Parathyroid adenoma (tissue), 2 donors: ENCODE data around the gene RBM39.
"Not testable (repeated sequence)": the region's sequence is repeated elsewhere in the genome, so short reads cannot be mapped to it uniquely, and the experiment has no call there.

Experiments used
- H2AFZ ChIP-seq: fragments of 300-600 bp; sonication (generic); one replicate; pipeline ENCODE4 v1.7.0; 2017; ENCODE audit warnings: antibody characterized with exemption, mild to moderate bottlenecking
- H3K27ac ChIP-seq: fragments of 300-600 bp; sonication (generic); one replicate; pipeline ENCODE4 v1.7.0; 2017
- H3K27me3 ChIP-seq: fragments of 300-600 bp; sonication (generic); one replicate; pipeline ENCODE4 v1.7.0; 2017; ENCODE audit warnings: low read length; ENCODE audit not compliant: control insufficient read depth, insufficient read depth
- H3K36me3 ChIP-seq: fragments of 300-600 bp; sonication (generic); one replicate; pipeline ENCODE4 v1.7.0; 2017; ENCODE audit warnings: low read length; ENCODE audit not compliant: control insufficient read depth, insufficient read depth
- H3K4me1 ChIP-seq: fragments of 300-600 bp; sonication (generic); one replicate; pipeline ENCODE4 v1.7.0; 2017; ENCODE audit warnings: control low read depth
- H3K4me2 ChIP-seq: fragments of 300-600 bp; sonication (generic); one replicate; pipeline ENCODE4 v1.7.0; 2017; ENCODE audit warnings: low read length
- H3K4me3 ChIP-seq: fragments of 300-600 bp; sonication (generic); one replicate; pipeline ENCODE4 v1.7.0; 2017; ENCODE audit warnings: low read depth, low read length
- H3K79me2 ChIP-seq: fragments of 300-600 bp; sonication (generic); one replicate; pipeline ENCODE4 v1.7.0; 2017; ENCODE audit warnings: control low read depth
- H3K9ac ChIP-seq: fragments of 300-600 bp; sonication (generic); one replicate; pipeline ENCODE4 v1.7.0; 2017; ENCODE audit warnings: mild to moderate bottlenecking
- H3K9me3 ChIP-seq: fragments of 300-600 bp; sonication (generic); one replicate; pipeline ENCODE4 v1.7.0; 2017; ENCODE audit warnings: low read length; ENCODE audit not compliant: control insufficient read depth
- TF ChIP-seq, protein P1 (sequence below): fragments of 300-600 bp; sonication (generic); IDR thresholded peaks from one replicate; pipeline ENCODE4 v1.7.0; 2017; ENCODE audit warnings: antibody characterized with exemption, mild to moderate bottlenecking
- donor health status: primary hyperparathyroidism.

The RBM39 gene

DNA sequence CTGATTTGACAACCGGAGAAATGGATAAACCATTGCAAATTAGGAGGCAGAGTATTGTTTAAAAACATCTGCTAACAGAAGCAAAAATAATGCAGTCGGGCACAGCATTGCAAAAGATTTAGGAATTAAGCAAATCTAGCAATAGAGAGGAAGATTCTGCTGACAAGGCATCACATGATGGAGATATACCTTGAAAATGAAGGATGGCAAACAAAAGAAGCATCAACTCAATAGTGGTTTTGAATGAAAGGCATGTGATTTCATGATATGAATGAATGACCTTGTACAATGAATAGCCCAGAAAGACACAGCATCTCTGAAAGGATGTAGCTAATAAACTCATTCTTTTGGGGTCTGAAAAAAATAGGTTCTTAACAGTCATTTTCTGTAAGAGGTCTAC, 8.6 kb upstream of the RBM39 start:
- TF ChIP-seq, protein P1, sequence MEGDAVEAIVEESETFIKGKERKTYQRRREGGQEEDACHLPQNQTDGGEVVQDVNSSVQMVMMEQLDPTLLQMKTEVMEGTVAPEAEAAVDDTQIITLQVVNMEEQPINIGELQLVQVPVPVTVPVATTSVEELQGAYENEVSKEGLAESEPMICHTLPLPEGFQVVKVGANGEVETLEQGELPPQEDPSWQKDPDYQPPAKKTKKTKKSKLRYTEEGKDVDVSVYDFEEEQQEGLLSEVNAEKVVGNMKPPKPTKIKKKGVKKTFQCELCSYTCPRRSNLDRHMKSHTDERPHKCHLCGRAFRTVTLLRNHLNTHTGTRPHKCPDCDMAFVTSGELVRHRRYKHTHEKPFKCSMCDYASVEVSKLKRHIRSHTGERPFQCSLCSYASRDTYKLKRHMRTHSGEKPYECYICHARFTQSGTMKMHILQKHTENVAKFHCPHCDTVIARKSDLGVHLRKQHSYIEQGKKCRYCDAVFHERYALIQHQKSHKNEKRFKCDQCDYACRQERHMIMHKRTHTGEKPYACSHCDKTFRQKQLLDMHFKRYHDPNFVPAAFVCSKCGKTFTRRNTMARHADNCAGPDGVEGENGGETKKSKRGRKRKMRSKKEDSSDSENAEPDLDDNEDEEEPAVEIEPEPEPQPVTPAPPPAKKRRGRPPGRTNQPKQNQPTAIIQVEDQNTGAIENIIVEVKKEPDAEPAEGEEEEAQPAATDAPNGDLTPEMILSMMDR, result no peak
- no peaks in the 10 kb centered on the region for H3K36me3 ChIP-seq
- no peaks in the 10 kb centered on the region for H3K4me1 ChIP-seq
- no peak overlapping the region for H3K4me2 ChIP-seq
- no peak overlapping the region for H3K27ac ChIP-seq
- no peaks in the 10 kb centered on the region for H3K79me2 ChIP-seq
- H2AFZ ChIP-seq, result no peak overlapping the region
- H3K27me3 ChIP-seq, result no peaks in the 10 kb centered on the region
- H3K9ac ChIP-seq, result no peak overlapping the region
- no peak overlapping the region for H3K4me3 ChIP-seq
- H3K9me3 ChIP-seq, result no peaks in the 10 kb centered on the region

- not testable (repeated sequence) for H2AFZ ChIP-seq
Measured at GRCh38 chr20:35744492-35744841, 2.4 kb upstream of the RBM39 start.

DNA sequence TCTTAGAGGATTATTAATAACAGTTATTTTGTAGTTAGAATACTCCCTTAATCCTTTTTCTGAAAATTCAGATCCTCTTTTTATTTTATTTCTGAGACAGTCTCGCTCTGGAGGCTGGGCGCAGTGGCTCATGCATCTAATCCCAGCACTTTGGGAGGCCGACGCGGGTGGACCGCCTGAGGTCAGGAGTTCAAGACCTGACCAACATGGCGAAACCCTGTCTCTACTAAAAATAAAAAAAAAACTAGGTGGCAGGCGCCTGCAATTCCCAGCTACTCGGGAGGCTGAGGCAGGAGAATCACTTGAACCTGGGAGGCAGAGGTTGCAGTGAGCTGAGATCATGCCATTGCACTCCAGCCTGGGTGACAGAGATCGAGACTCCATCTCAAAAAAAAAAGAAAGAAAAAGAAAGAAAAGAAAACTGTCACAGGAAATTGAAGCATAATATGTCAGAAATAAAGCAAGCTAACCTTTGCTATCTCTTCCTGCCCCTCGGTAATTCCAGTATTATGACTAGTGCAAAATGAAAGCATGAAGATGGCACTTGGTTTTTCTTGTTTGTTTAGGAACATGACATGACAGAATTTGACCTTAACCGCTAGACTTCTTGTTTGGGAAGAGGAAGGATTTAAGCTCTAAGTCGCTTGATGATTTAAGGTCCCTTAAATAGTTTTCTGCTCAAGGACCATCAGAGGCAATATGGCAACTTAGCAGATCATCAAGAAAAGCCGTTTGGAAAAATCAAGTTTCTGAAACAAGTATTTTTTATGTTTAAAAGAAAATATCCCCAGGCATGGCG, 1.8 kb upstream of the RBM39 start:
- H3K27ac ChIP-seq, result peak overlapping the region; percentile 99
- peak overlapping the region; percentile 95 for H3K4me2 ChIP-seq
- H3K36me3 ChIP-seq, result no peaks in the 10 kb centered on the region
- no peaks in the 10 kb centered on the region for H3K27me3 ChIP-seq
- peak overlapping the region; percentile 99 for H3K4me3 ChIP-seq
- H3K4me1 ChIP-seq, result peaks cover 20% of the 10 kb centered on the region
- peaks cover 19% of the 10 kb centered on the region for H3K79me2 ChIP-seq
- no peaks in the 10 kb centered on the region for H3K9me3 ChIP-seq
- TF ChIP-seq, protein P1, result no peak
- no peak overlapping the region for H3K9ac ChIP-seq
- H2AFZ ChIP-seq, result peak overlapping the region; percentile 72

More at GRCh38 chr20:35744492-35744841, 2.4 kb upstream of the RBM39 start:
- peaks cover 17% of the 10 kb centered on the region for H3K4me1 ChIP-seq
- not testable (repeated sequence) for H3K9ac ChIP-seq, H3K4me3 ChIP-seq, H3K4me2 ChIP-seq, H3K27me3 ChIP-seq, H3K27ac ChIP-seq, H3K36me3 ChIP-seq, H3K9me3 ChIP-seq
- peaks cover 16% of the 10 kb centered on the region for H3K79me2 ChIP-seq

GRCh38 chr20:35742741-35743523, 872 bp upstream of the RBM39 start:
- H3K4me1 ChIP-seq, result peaks cover 22% of the 10 kb centered on the region
- no peaks in the 10 kb centered on the region for H3K27me3 ChIP-seq
- no peaks in the 10 kb centered on the region for H3K36me3 ChIP-seq
- peaks cover 29% of the 10 kb centered on the region for H3K79me2 ChIP-seq
- H3K4me3 ChIP-seq, result peak overlapping the region; percentile 99
- TF ChIP-seq, protein P1, result no peak
- peak overlapping the region; percentile 95 for H3K4me2 ChIP-seq
- H3K9me3 ChIP-seq, result no peaks in the 10 kb centered on the region
- peak overlapping the region; percentile 72 for H2AFZ ChIP-seq
- peak overlapping the region; percentile 73 for H3K9ac ChIP-seq
- H3K27ac ChIP-seq, result peak overlapping the region; percentile 99
